ENCODE measurements around the gene HSPG2. TPM values are rescaled to one million over a fixed set of nuclear protein-coding genes. Genes with fewer than 3 reads are reported as not detected.

HSPG2 gene
- total RNA-seq, 1 donor from 2014 or later = 179 TPM

GRCh38 chr1:21801100-21801499 lies 136.0 kb downstream of the HSPG2 start:
- Histone ChIP-seq H3K27me3 (no peaks in the 10 kb centered on the region), H3K4me1 (no peaks in the 10 kb centered on the region), H3K9me3 (no peaks in the 10 kb centered on the region), H3K4me3 (no peak overlapping the region), H3K36me3 (no peaks in the 10 kb centered on the region), H3K27ac (no peak overlapping the region)
- intact Hi-C loops (cut with DNase I) = no loop called here
- DNase-seq (ENCODE audit: extremely low spot score in 2 of 2) = no peak
- TF ChIP-seq CTCF (IDR thresholded peaks at IDR 0.05) (no peak), POLR2AphosphoS5 (IDR thresholded peaks at IDR 0.05; ENCODE audit: insufficient read depth in 1 of 2, low read depth in 1 of 2) (no peak), POLR2A (IDR thresholded peaks at IDR 0.05) (no peak)

GRCh38 chr1:21799730-21800129 lies 137.4 kb downstream of the HSPG2 start:
- Histone ChIP-seq H3K27ac (no peak overlapping the region), H3K27me3 (no peaks in the 10 kb centered on the region), H3K9me3 (no peaks in the 10 kb centered on the region), H3K4me3 (no peak overlapping the region), H3K36me3 (no peaks in the 10 kb centered on the region), H3K4me1 (no peaks in the 10 kb centered on the region)
- no peak for TF ChIP-seq POLR2A (IDR thresholded peaks at IDR 0.05)
- no peak for TF ChIP-seq POLR2AphosphoS5 (IDR thresholded peaks at IDR 0.05; ENCODE audit: insufficient read depth in 1 of 2, low read depth in 1 of 2)
- no peak for TF ChIP-seq CTCF (IDR thresholded peaks at IDR 0.05)
- intact Hi-C loops (cut with DNase I) = no loop called here
- no peak for DNase-seq (ENCODE audit: extremely low spot score in 2 of 2)

GRCh38 chr1:21795075-21795474 lies 142.0 kb downstream of the HSPG2 start:
- no peaks in the 10 kb centered on the region for H3K36me3 ChIP-seq
- intact Hi-C loops (cut with DNase I) = no loop called here
- H3K27ac ChIP-seq = no peak overlapping the region
- TF ChIP-seq CTCF (IDR thresholded peaks at IDR 0.05) (no peak), POLR2A (IDR thresholded peaks at IDR 0.05) (no peak), POLR2AphosphoS5 (IDR thresholded peaks at IDR 0.05; ENCODE audit: insufficient read depth in 1 of 2, low read depth in 1 of 2) (no peak)
- H3K4me3 ChIP-seq = no peak overlapping the region
- no peaks in the 10 kb centered on the region for H3K9me3 ChIP-seq
- H3K4me1 ChIP-seq = no peaks in the 10 kb centered on the region
- no peaks in the 10 kb centered on the region for H3K27me3 ChIP-seq
- DNase-seq (ENCODE audit: extremely low spot score in 2 of 2) = no peak

- no peaks in the 10 kb centered on the region for H3K9me3 ChIP-seq
- H3K27ac ChIP-seq = no peak overlapping the region
- H3K27me3 ChIP-seq = no peaks in the 10 kb centered on the region
- H3K4me3 ChIP-seq = no peak overlapping the region
- no peak for DNase-seq (ENCODE audit: extremely low spot score in 2 of 2)
- intact Hi-C loops (cut with DNase I) = no loop called here
- TF ChIP-seq POLR2AphosphoS5 (IDR thresholded peaks at IDR 0.05; ENCODE audit: insufficient read depth in 1 of 2, low read depth in 1 of 2) = no peak
- no peak for TF ChIP-seq POLR2A (IDR thresholded peaks at IDR 0.05)
- TF ChIP-seq CTCF (IDR thresholded peaks at IDR 0.05) = no peak
- no peaks in the 10 kb centered on the region for H3K4me1 ChIP-seq
- H3K36me3 ChIP-seq = no peaks in the 10 kb centered on the region
These were observed 142.5 kb downstream of the HSPG2 start for GRCh38 chr1:21794656-21795055.

GRCh38 chr1:21793104-21793503 lies 144.0 kb downstream of the HSPG2 start:
- TF ChIP-seq CTCF (IDR thresholded peaks at IDR 0.05) = no peak
- no peak for TF ChIP-seq POLR2AphosphoS5 (IDR thresholded peaks at IDR 0.05; ENCODE audit: insufficient read depth in 1 of 2, low read depth in 1 of 2)
- TF ChIP-seq POLR2A (IDR thresholded peaks at IDR 0.05) = no peak
- H3K4me3 ChIP-seq = no peak overlapping the region
- H3K36me3 ChIP-seq = no peaks in the 10 kb centered on the region
- H3K9me3 ChIP-seq = no peaks in the 10 kb centered on the region
- intact Hi-C loops (cut with DNase I) = no loop called here
- no peak for DNase-seq (ENCODE audit: extremely low spot score in 2 of 2)
- H3K27me3 ChIP-seq = no peaks in the 10 kb centered on the region
- H3K27ac ChIP-seq = no peak overlapping the region
- peaks cover 6% of the 10 kb centered on the region for H3K4me1 ChIP-seq
